ENCODE results near the gene PHYKPL. TPM values are rescaled to one million over a fixed set of nuclear protein-coding genes. Genes with fewer than 3 reads are reported as not detected.

PHYKPL gene
- total RNA-seq, 3 donors from 2014 or later (not counting 1 experiment from before 2014, with no cell fraction given) = 111 to 134 (median 131) TPM

GRCh38 chr5:178196281-178196812 lies 36.3 kb downstream of the PHYKPL start:
- intact Hi-C loops (cut with micrococcal nuclease) = no loop called here

DNA sequence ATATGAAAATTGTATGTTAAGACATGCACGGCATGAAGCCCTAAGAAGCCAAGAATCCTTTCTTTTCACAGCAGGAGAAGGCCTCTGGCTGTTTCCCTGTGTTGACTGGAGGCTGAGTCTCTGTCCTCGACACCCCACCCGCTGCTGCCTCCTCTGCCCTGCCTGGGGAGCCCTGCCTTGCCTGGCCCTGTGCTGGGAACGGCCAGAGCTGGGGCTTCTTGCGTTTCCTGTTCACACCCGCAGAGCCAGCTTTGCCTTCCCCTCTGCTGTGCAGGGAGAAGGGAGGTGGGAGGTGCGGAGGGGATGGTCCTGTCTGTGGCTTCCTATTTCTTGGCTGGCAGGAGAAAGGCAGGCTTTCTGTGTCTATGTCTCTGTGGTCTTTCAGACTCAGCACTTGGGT lies 38.6 kb downstream of the PHYKPL start:
- peak overlapping the region; percentile 40 for H3K4me3 Mint-ChIP-seq
- H3K27me3 ChIP-seq (ENCODE audit: control insufficient read depth, insufficient read depth, low read length) = no peaks in the 10 kb centered on the region
- no peaks in the 10 kb centered on the region for H3K27me3 Mint-ChIP-seq (ENCODE audit: low read depth in 2 of 2)
- intact Hi-C loops (cut with micrococcal nuclease) = no loop called here
- H3K36me3 Mint-ChIP-seq = no peaks in the 10 kb centered on the region
- 5% methylated on average over 7 of the region's 7 CpGs for WGBS (ENCODE audit: insufficient coverage)
- H3K4me3 ChIP-seq (ENCODE audit: low read length) = no peak overlapping the region
- no peaks in the 10 kb centered on the region for H3K36me3 ChIP-seq (ENCODE audit: control insufficient read depth, insufficient read depth, low read length)
- H3K4me1 ChIP-seq (ENCODE audit: control insufficient read depth, insufficient read depth, low read length) = peaks cover 23% of the 10 kb centered on the region
- H3K27ac Mint-ChIP-seq = peak overlapping the region in 1 of 2 donors; percentile 82
- ATAC-seq (peak; percentile 40 to 54 (median 42)), DNase-seq (no peak)
- no peak for TF ChIP-seq CTCF (IDR thresholded peaks at IDR 0.05)
- peaks cover 32 to 44% of the 10 kb centered on the region in 2 donors for H3K4me1 Mint-ChIP-seq
- H3K9me3 Mint-ChIP-seq = no peaks in the 10 kb centered on the region
- H3K27ac ChIP-seq (ENCODE audit: low read length) = peak overlapping the region; percentile 35
- H3K9me3 ChIP-seq (ENCODE audit: control insufficient read depth, insufficient read depth, low read length) = no peaks in the 10 kb centered on the region

More at GRCh38 chr5:178196281-178196812, 36.3 kb downstream of the PHYKPL start:
- H3K36me3 Mint-ChIP-seq = no peaks in the 10 kb centered on the region
- H3K4me3 Mint-ChIP-seq = peak overlapping the region; percentile 60
- TF ChIP-seq CTCF (IDR thresholded peaks at IDR 0.05) = no peak
- DNase-seq (no peak), ATAC-seq (peak in 2 of 3 donors; percentile 27 to 47)
- no peaks in the 10 kb centered on the region for H3K9me3 ChIP-seq (ENCODE audit: control insufficient read depth, insufficient read depth, low read length)
- no peak overlapping the region for H3K4me3 ChIP-seq (ENCODE audit: low read length)
- WGBS (ENCODE audit: insufficient coverage) = 70% methylated on average over 7 of the region's 7 CpGs
- H3K4me1 Mint-ChIP-seq = peaks cover 32 to 44% of the 10 kb centered on the region in 2 donors
- no peaks in the 10 kb centered on the region for H3K27me3 Mint-ChIP-seq (ENCODE audit: low read depth in 2 of 2)
- peaks cover 23% of the 10 kb centered on the region for H3K4me1 ChIP-seq (ENCODE audit: control insufficient read depth, insufficient read depth, low read length)
- peak overlapping the region in 1 of 2 donors; percentile 13 for H3K27ac Mint-ChIP-seq
- no peaks in the 10 kb centered on the region for H3K9me3 Mint-ChIP-seq
- no peak overlapping the region for H3K27ac ChIP-seq (ENCODE audit: low read length)
- H3K27me3 ChIP-seq (ENCODE audit: control insufficient read depth, insufficient read depth, low read length) = no peaks in the 10 kb centered on the region
- H3K36me3 ChIP-seq (ENCODE audit: control insufficient read depth, insufficient read depth, low read length) = no peaks in the 10 kb centered on the region

- Mint-ChIP-seq H3K27me3 (ENCODE audit: low read depth in 2 of 2) (peaks cover 0 to 5% of the 10 kb centered on the region in 2 donors), H3K4me1 (peaks cover 32 to 44% of the 10 kb centered on the region in 2 donors), H3K9me3 (no peaks in the 10 kb centered on the region), H3K36me3 (no peaks in the 10 kb centered on the region), H3K27ac (peak overlapping the region; percentile 50 to 82), H3K4me3 (peak overlapping the region; percentile 81)
- intact Hi-C loops (cut with micrococcal nuclease) = no loop called here
- H3K4me1 ChIP-seq (ENCODE audit: control insufficient read depth, insufficient read depth, low read length) = peaks cover 23% of the 10 kb centered on the region
- TF ChIP-seq CTCF (IDR thresholded peaks at IDR 0.05) = no peak
- DNase-seq (no peak), ATAC-seq (peak; percentile 63 to 81 (median 70))
- H3K9me3 ChIP-seq (ENCODE audit: control insufficient read depth, insufficient read depth, low read length) = no peaks in the 10 kb centered on the region
- no peak overlapping the region for H3K4me3 ChIP-seq (ENCODE audit: low read length)
- H3K27me3 ChIP-seq (ENCODE audit: control insufficient read depth, insufficient read depth, low read length) = no peaks in the 10 kb centered on the region
- 18% methylated on average over 8 of the region's 8 CpGs for WGBS (ENCODE audit: insufficient coverage)
- peak overlapping the region; percentile 2 for H3K27ac ChIP-seq (ENCODE audit: low read length)
- H3K36me3 ChIP-seq (ENCODE audit: control insufficient read depth, insufficient read depth, low read length) = no peaks in the 10 kb centered on the region
These were observed 39.3 kb downstream of the PHYKPL start for GRCh38 chr5:178193251-178193809.

All from natural killer cell (primary cell).